Measurements from ENCODE around the gene UBL3.

Gene UBL3

GRCh38 chr13:29857085-29857484 lies 6.7 kb upstream of the UBL3 start:
- no peak for DNase-seq (ENCODE audit: low read depth in 2 of 3, low spot score in 2 of 3)

- no peak for DNase-seq (ENCODE audit: low read depth in 2 of 3, low spot score in 2 of 3)
Observed at GRCh38 chr13:29856426-29856825, 6.0 kb upstream of the UBL3 start.

- DNase-seq (ENCODE audit: low read depth in 2 of 3, low spot score in 2 of 3): no peak
Observed at GRCh38 chr13:29855784-29856183, 5.4 kb upstream of the UBL3 start.

- no peak for DNase-seq (ENCODE audit: low read depth in 2 of 3, low spot score in 2 of 3)
Observed at GRCh38 chr13:29855009-29855408, 4.6 kb upstream of the UBL3 start.

- DNase-seq (ENCODE audit: low read depth in 2 of 3, low spot score in 2 of 3): no peak
Observed at GRCh38 chr13:29853131-29853530, 2.7 kb upstream of the UBL3 start.

- DNase-seq (ENCODE audit: low read depth in 2 of 3, low spot score in 2 of 3): no peak
Observed at GRCh38 chr13:29852472-29853054, 2.1 kb upstream of the UBL3 start.

GRCh38 chr13:29849731-29850212 lies 645 bp downstream of the UBL3 start:
- peak in 1 of 3 experiments; percentile 20 for DNase-seq (ENCODE audit: low read depth in 2 of 3, low spot score in 2 of 3)

- no peak for DNase-seq (ENCODE audit: low read depth in 2 of 3, low spot score in 2 of 3)
Observed at GRCh38 chr13:29849071-29849631, 1.3 kb downstream of the UBL3 start.

- DNase-seq (ENCODE audit: low read depth in 2 of 3, low spot score in 2 of 3): no peak
Observed at GRCh38 chr13:29847501-29847983, 2.9 kb downstream of the UBL3 start.

- DNase-seq (ENCODE audit: low read depth in 2 of 3, low spot score in 2 of 3): no peak
Observed at GRCh38 chr13:29846475-29847256, 3.8 kb downstream of the UBL3 start.

- no peak for DNase-seq (ENCODE audit: low read depth in 2 of 3, low spot score in 2 of 3)
Observed at GRCh38 chr13:29845440-29846056, 4.9 kb downstream of the UBL3 start.

GRCh38 chr13:29844441-29844840 lies 6.0 kb downstream of the UBL3 start:
- DNase-seq (ENCODE audit: low read depth in 2 of 3, low spot score in 2 of 3): no peak

- no peak for DNase-seq (ENCODE audit: low read depth in 2 of 3, low spot score in 2 of 3)
Observed at GRCh38 chr13:29840585-29840984, 9.8 kb downstream of the UBL3 start.

- DNase-seq (ENCODE audit: low read depth in 2 of 3, low spot score in 2 of 3): no peak
Observed at GRCh38 chr13:29835280-29836061, 14.9 kb downstream of the UBL3 start.

- no peak for DNase-seq (ENCODE audit: low read depth in 2 of 3, low spot score in 2 of 3)
Observed at GRCh38 chr13:29832761-29833298, 17.6 kb downstream of the UBL3 start.

- no peak for DNase-seq (ENCODE audit: low read depth in 2 of 3, low spot score in 2 of 3)
Observed at GRCh38 chr13:29830000-29830399, 20.4 kb downstream of the UBL3 start.

GRCh38 chr13:29819143-29819542 lies 31.3 kb downstream of the UBL3 start:
- no peak for DNase-seq (ENCODE audit: low read depth in 2 of 3, low spot score in 2 of 3)

- no peak for DNase-seq (ENCODE audit: low read depth in 2 of 3, low spot score in 2 of 3)
Observed at GRCh38 chr13:29817604-29818378, 32.6 kb downstream of the UBL3 start.

- DNase-seq (ENCODE audit: low read depth in 2 of 3, low spot score in 2 of 3): no peak
Observed at GRCh38 chr13:29816715-29817114, 33.7 kb downstream of the UBL3 start.

- DNase-seq (ENCODE audit: low read depth in 2 of 3, low spot score in 2 of 3): no peak
Observed at GRCh38 chr13:29815336-29815735, 35.1 kb downstream of the UBL3 start.

All from activated CD8-positive, alpha-beta memory T cell treated with anti-CD3 and anti-CD28 coated beads for 48 hours (primary cell).